ENCODE results near the gene INTS11.
"Not testable (repeated sequence)": the region's sequence is repeated elsewhere in the genome, so short reads cannot be mapped to it uniquely, and the experiment has no call there.

Gene INTS11

DNA sequence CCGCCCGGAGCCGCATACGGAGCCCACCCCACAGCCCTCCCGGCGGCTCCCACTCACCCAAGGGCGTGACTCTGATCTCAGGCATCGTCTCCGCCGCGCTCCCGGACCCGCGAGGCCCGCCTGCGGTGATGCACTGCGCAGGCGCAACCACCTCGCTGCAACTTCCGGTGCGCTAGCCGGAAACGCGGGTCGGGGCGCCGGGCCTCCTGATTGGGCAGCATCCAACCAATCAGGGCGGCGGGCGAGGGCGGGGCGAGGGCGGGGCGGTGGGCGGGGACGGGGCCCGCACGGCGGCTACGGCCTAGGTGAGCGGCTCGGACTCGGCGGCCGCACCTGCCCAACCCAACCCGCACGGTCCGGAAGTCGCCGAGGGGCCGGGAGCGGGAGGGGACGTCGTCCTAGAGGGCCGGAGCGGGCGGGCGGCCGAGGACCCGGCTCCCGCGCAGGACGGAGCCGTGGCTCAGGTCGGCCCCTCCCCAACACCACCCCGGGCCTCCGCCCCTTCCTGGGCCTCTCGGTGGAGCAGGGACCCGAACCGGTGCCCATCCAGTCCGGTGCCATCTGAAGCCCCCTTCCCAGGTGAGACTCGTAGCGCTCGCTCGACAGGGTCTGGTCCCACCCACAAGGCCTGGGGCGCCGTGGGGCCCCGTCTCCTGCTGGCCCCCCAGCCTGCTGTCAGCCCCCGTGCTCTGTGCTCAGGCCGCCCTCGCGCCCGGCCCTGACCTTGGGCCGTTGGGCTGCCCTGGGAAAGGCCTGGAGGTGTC, at the start of gene INTS11, which contains the start of gene CPTP:
TSS of gene INTS11 (minus strand) at position 137 of the 764 bp plus-strand sequence. CDS start at position 85, 52 bp downstream.
TSS of gene CPTP (plus strand) at position 279 of the 764 bp plus-strand sequence. CDS start 2,109 bp downstream, outside the sequence.
- peak; percentile 92 for FAIRE-seq
- peak; percentile 95 for DNase-seq (ENCODE audit: extremely low spot score, insufficient read length, low read depth)

DNA sequence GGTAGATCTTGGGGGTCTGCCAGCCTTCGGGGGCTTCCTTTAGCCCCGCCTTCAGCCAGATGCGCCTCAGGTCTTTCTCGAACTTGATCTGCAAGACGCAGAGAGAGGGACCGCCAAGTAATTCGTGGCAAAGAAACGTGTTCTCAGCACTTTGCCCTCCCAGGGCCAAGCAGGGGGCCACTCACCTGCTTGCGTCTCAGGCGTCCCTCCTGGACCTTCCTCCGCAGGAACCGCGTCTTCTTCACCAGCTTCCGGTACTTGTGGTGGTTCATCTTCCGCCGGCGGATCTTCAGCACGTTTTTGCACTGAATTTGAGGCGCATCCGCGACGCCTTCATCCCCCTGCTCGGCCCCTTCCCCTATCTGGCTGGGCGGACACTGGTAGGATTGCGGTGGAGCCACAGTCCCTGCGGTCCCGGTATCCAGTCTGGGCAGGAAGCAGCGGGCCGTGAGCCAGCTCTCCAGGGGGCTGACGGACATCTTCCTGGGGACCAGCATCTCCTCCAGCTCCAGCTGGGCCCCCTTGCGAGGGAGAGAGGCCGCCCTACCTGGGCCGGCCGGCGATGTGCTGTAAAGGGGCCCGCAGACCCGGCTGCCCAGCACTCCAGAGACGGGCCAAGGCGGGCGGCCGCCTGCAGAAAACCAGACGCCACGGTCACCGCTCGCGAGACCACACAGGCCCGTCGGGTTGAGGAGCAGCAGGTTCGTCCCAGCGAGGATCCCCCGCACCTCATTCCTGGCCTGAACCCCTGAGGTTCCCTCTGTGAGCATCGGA, 49.5 kb upstream of the INTS11 start:
- no peak for DNase-seq (ENCODE audit: extremely low spot score, insufficient read length, low read depth)
- FAIRE-seq, result no peak

DNA sequence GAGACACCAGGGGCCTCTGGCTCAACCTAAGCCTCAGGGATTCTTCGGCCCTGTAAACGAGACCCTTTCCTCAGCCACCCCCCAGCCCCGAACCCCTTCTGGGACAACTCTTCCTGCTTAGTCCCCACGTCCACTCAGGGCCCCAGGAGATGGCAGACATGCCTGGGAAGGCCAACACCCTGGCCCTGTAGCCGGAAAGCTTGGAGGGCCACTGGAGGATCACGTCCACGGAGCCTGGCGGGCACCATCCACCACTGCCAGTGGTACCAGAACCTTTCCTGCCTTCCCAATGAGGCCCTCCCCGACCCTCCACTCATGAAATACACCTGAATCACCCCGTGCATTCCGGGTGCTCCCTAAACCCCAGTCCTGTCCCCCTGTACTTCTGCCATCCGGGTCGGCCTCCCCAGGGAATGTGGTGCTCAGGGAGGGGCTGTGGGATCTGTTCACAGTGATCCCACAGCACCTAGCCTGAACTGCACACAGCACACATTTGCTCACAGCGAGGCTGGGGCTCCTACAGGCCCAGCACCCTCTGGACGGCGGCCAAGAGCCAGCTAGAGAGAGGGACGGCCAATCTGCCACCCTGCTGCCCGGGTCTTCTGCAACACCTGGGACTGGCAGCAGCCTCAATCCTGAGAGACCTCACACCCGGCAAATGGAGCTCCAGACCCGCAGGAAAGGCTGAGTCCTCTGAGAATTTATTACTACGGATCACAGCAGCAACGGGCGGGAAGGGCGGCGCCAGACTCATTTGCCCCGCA, 48.8 kb upstream of the INTS11 start:
- FAIRE-seq, result no peak
- DNase-seq (ENCODE audit: extremely low spot score, insufficient read length, low read depth), result no peak

DNA sequence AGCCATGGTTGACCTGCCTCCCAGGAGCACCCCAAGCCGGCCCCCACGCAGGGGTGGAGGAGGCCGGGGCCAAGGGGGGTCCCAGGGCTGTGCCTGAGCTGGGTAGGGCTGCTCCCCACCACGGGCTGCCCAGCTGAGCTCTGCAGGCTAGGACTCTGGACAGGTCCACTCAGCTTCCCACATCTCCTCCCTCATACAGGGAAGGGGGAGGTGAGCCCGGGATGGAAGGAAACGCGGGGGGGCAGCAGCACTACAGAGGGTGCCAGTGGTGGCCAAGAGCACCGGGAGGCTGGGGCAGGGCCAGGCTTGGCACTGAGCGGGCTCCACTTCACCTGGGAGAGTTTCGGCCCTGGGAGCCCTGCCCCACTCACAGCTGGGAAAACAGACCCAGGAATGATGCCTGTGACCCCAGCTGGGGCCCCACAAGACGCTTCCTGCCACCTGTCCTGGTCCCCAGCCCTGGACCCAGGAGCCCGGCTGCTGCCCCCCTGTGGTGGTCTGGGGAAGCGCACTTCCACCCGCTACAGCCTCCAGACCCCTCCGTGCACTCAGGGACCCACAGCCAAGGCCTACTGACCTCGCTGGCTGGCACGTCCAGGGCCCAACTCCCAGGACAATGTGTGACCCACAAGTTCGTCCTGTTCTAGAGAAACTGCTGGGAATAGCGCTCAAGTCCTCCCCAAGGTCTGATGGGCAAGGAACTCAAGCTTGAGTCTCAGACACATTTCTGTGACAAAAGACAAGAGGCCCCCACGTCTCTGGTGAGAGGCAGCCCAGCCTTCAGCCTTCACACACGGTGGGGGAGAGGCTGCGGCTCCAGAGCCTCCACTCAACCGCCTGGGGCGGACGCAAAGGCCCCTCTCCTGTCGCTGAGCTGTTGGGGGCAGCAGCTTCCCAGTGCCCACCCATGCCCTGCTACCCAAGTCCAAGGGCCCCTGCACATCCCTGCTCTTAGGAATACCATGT, 47.6 kb upstream of the INTS11 start:
- peak; percentile 68 for DNase-seq (ENCODE audit: extremely low spot score, insufficient read length, low read depth)
- FAIRE-seq, result peak; percentile 9

DNA sequence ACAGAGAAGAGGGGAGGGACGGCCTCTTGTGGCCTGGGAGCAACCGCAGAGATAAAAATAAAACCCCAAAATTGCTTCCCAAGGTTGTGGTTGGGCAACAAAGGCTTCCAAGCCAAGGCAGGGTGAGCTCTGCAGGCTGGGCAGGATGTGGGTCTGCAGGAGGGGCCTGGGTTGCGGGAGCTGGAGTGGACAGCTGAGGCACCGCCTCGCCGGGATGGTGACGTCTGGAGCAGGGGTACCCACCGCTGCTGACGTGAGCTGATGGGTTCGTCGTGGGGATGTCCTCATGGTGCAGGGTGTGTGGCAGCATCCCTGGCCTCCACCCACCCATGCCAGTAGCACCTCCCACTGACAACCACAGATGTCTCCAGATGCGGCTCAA, 46.9 kb upstream of the INTS11 start:
- FAIRE-seq (no peak), DNase-seq (ENCODE audit: extremely low spot score, insufficient read length, low read depth) (no peak)

DNA sequence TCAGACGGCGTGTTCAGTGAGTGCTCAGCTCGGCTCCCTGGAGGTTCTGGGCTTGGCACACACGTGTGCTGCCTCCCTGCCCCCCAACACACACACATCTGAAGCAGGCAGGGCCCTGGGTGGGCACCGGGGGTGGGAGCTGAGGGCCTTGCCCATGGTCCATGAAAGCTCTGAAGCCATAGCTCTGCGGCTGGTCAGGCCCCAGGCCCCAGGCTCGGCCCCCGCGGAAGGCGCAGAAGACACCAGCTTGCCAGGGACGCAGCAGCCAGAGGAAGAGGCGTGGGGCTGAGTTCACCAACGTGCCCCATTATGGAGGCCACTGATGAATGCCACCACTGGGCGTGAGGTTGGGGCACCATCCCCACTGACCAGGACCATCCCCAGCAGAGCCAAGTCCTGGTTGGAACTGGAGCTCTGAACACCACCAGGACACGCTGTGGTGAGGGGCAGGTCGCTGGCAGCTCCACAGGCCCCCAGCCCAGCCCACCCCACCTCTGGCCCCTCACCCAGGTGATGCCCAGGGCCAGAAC, 46.4 kb upstream of the INTS11 start:
- FAIRE-seq (no peak), DNase-seq (ENCODE audit: extremely low spot score, insufficient read length, low read depth) (no peak)

DNA sequence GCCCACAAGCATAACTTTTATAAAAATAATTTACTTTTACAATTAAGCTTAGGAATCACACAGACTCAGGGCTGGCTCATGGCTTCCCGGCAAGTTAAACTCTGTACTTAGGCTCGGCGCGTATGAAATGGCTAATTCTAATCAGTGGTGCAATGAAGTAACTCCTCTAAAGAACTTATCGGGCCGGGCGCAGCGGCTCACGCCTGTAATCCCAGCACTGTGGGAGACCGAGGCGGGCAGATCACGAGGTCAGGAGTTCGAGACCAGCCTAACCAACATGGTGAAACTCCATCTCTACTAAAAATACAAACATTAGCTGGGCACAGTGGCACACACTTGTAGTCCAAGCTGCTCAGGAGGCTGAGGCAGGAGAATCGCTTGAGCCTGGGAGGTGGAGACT, 45.6 kb upstream of the INTS11 start:
- DNase-seq (ENCODE audit: extremely low spot score, insufficient read length, low read depth); FAIRE-seq: not testable (repeated sequence)

DNA sequence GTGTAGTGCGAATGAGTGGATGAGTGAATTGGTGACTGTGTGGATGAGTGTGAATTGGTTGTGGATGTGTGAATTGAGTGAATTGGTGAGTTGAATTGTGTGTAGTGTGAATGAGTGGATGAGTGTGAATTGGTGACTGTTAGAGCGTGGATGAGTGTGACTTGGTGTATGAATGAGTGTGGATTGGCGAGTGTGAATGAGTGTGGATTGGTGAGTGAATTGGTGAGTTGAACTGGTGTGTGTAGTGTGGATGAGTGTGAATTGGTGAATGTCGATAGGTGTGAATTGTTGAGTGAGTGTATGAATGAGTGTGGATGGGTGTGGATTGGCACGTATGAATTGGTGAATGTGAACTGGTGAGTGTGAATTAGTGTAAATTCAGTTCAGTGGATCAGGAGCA, 42.9 kb upstream of the INTS11 start:
- FAIRE-seq (no peak), DNase-seq (ENCODE audit: extremely low spot score, insufficient read length, low read depth) (no peak)

DNA sequence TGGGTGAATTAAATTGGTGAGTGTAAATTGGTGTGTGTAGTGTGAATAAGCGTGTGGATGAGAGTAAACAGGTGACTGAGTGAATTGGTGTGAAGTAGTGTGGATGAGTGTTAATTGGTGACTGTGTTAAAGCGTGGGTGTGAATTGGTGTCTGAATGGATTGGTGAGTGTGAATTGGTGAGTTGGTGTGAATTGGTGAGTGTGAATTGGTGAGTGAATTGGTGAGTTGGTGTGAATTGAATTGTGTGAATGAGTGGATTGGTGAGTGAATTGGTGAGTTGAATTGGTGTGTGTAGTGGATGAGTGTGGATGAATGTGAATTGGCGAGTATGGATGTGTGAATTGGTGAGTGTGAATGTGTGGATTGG, 42.2 kb upstream of the INTS11 start:
- no peak for FAIRE-seq
- no peak for DNase-seq (ENCODE audit: extremely low spot score, insufficient read length, low read depth)

DNA sequence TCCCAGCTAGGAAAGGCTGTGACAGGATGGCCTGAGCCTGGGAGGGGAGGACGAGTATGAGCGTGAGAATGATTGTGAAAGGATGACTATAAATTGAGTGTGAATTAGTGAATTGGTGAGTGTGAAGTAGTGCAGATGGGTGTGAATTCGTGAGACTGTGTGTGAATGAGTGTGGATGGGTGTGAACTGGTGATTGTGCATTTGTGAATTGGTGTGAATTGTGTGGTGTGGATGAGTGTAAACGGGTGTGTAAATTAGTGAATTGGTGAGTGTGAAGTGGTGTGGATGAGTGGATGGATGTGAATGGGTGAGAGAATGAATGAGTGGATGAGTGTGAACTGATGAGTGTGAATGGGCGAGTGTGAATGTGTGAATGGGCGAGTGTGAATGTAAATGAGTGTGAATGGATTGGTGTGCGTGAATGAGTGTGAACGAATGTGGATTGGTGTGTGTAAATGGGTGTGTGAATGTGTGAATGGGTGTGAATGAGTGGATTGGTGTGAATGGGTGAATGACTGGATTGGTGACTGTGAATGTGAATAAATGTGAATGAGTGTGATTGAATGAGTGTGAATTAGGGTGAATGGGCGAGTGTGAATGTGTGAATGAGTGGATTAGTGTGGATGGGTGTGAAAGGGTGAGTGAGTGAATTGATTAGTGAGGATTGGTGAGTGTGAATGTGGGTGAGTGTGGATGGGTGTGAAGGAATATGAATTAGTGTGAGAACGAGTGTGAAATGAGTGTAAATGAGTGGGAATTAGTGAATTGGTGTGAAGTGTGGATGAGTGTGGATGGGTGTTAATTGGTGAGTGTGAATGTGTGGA, 41.6 kb upstream of the INTS11 start:
- DNase-seq (ENCODE audit: extremely low spot score, insufficient read length, low read depth), result no peak
- FAIRE-seq, result no peak

DNA sequence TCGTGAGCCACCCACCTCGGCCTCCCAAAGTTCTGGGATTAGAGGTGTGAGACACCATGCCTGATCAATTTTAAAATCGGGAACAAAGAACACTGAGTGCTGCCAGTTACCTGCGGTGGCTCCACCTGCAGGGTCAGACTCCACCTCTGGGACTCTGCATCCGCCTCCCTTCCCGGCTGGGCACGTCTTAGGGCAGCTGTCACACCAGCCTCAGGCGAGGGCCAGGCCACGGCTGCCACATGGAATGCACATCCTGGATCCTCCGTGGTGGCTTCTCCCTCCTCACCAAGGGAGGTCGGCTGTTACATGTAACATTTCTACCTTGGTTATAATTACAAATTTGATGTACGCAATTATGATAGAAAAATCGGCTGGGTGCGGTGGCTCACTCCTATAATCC, 39.8 kb upstream of the INTS11 start:
- FAIRE-seq (no peak), DNase-seq (ENCODE audit: extremely low spot score, insufficient read length, low read depth) (no peak)

DNA sequence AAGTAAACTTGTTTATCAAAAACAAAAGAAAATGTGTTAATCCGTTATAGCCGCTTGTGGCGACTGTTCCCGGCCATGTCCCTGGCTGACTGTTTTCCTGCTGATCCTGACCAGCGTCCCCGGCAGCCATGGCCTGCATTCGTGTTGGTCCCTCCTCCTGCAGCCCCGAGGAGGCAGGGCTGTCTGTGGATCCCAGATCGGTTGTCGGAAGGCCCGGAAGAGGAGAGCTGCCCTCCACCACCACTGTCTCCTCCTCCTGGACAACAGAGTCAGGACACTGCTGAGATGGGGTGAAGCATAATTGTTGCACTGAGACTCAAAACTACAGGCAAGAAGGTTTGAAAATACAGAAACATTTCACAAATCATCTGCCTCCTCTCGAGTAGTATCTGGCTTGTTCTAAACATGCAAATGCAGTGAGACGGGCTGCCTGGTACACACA, 37.5 kb upstream of the INTS11 start:
- DNase-seq (ENCODE audit: extremely low spot score, insufficient read length, low read depth) (no peak), FAIRE-seq (no peak)

DNA sequence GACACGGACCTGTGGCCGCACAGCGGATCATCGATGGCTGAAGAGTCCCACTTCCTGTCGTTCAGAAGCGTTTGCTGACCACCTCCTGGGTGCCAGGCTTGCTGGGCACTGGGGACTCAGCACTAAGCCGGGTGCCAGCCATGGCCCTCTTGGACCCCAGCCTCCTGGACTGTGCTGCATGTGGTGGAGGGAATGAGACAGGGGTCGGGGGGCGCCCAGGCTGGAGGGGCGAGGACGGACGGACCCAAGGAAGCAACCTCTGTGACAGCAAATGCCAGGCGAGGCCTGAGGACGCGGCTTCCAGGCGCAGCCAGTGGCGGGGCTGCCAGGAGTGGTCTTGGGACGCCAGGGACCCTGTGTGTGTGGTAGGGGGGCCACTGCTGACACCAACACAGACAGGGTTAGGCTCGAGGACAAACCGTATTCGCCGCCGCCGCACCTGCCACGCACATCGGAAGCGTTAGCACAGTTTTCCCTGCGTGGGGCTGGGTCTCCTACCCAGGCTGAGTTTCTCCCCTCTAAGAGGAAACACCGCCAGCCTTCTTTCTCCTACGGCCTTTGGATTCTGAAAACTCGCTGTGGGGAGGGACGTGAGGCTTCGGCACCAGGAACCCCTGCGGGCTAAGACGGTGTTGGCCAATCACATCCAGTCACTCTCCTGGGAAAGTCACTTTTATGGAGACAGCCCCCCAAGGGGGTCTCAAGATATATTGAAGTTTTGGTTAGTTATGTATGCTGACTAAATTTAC, 36.9 kb upstream of the INTS11 start:
- DNase-seq (ENCODE audit: extremely low spot score, insufficient read length, low read depth) (no peak), FAIRE-seq (no peak)

DNA sequence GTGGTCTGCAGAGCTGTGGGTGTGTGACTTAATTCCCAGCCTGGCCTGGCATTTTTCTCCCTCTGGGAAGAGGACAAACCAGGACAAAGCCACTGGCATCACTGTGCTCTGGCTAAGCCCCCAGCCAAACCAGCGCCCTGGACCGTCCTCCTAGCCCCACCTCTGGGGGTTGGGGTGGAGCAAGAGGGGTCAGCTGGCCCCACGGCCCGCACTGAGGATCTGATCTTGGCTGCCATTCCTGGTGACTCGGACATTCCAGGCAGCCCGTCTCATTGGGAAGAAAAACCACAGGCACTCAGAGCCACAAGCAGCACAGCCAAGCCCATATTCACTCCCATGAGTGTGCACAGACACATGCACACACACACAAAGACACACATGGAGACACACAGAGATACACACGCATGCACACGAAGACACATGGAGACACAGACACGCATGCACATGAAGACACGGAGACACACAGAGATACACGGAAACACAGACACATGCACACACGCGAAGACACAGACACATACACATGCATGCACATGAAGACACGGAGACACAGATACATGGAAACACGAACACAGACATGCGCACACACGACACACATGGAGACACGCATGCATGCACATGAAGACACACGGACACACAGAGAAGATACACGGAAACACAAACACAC, 36.2 kb upstream of the INTS11 start:
- no peak for FAIRE-seq
- no peak for DNase-seq (ENCODE audit: extremely low spot score, insufficient read length, low read depth)

DNA sequence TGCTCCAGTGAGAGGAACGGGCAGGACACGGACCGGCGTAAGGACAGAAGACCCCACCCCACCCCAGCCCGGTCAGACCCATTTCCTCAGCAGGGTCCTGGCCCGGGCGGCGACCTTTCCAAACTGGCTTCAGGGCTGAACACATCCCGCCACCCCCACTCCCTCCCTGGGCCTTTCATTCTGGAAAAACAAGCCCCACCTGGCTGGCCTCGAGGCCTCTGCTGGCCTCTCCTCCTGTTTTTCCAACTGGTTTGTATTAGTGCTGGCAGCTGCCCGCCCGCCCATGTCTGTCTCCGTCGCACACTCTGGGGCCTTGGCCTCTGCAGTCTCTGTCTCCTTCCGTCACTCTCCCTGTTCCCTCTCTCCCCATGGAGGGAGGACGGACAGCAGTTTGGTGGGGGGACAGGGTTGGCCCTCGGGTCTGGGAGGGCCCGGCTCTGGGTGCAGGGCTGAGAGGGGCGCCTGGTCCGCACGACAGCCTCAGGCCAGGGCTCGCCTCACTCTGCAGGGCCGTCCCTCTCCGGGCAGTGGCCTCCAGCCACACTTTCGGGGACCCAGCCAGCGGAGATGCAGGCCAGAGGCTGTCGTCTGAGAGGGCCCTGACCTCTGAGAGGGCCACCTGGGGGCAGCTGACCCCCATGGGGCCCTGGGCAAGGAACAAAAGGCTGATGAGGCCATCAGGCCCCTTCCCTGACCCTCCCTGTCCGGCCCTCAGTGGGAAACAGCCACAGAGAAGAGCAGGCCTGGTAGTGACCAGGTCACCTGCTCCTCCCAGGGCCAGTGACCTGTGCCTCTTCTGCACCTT, 35.4 kb upstream of the INTS11 start:
- FAIRE-seq (no peak), DNase-seq (ENCODE audit: extremely low spot score, insufficient read length, low read depth) (no peak)

DNA sequence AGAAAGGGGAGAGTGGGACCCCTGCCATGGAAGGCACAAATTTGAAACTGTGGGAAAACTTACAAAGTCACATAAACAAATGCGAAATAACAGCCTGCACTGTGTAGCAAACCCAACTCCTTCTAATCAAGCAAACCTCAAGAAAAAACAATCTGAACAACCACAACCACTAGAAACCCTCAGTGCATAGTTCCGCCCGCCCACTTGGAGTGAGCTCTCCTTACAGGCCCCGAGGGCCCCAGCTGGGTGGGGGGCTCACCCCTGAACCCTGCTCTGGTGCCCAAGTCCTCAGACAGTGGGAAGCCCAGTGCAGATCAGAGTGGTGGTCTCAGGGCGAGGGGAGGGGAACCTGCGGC, 34.8 kb upstream of the INTS11 start:
- FAIRE-seq (no peak), DNase-seq (ENCODE audit: extremely low spot score, insufficient read length, low read depth) (no peak)
